Liver (tissue), 9 donors: ENCODE results near the gene P4HA2. TPM values are rescaled to one million over a fixed set of nuclear protein-coding genes. Genes with fewer than 3 reads are reported as not detected.

ENCODE experiments used
- DNase-seq: peaks from one replicate; pipeline ENCODE4 v3.0.0-alpha.2; 2017; ENCODE audit warnings: low spot score
- H3K27ac ChIP-seq, 2 donors: one replicate each; pipeline ENCODE4 v1.7.0; 2013; ENCODE audit warnings: inconsistent platforms in 2 of 2, low read length in 2 of 2, control low read depth in 1 of 2, low read depth in 1 of 2, mild to moderate bottlenecking in 1 of 2
- H3K27me3 ChIP-seq, 4 donors: one replicate each; pipeline versions ENCODE4 v1.6.1 to v1.7.0; 2013; ENCODE audit warnings: low read length in 3 of 4, inconsistent platforms in 1 of 4, mild to moderate bottlenecking in 1 of 4, moderate library complexity in 1 of 4; ENCODE audit not compliant: control insufficient read depth in 4 of 4, insufficient read depth in 4 of 4
- H3K36me3 ChIP-seq, 4 donors: one replicate each; pipeline versions ENCODE4 v1.6.1 to v1.7.0; 2013; ENCODE audit warnings: low read length in 3 of 4, mild to moderate bottlenecking in 3 of 4, low read depth in 1 of 4, moderate library complexity in 1 of 4; ENCODE audit not compliant: control insufficient read depth in 4 of 4, insufficient read depth in 3 of 4
- H3K4me1 ChIP-seq, 4 donors: one replicate each; pipeline versions ENCODE4 v1.6.1 to v1.7.0; 2013; ENCODE audit warnings: low read length in 3 of 4, mild to moderate bottlenecking in 3 of 4, moderate library complexity in 1 of 4; ENCODE audit not compliant: control insufficient read depth in 4 of 4, insufficient read depth in 4 of 4
- H3K4me3 ChIP-seq, 3 donors: one replicate each; pipeline versions ENCODE4 v1.6.1 to v1.7.0; 2013; ENCODE audit warnings: low read length in 3 of 3, control low read depth in 1 of 3, low read depth in 1 of 3, mild to moderate bottlenecking in 1 of 3
- H3K9ac ChIP-seq, 2 donors: one replicate each; pipeline ENCODE4 v1.7.0; 2013; ENCODE audit warnings: low read length in 2 of 2, mild to moderate bottlenecking in 2 of 2, moderate library complexity in 2 of 2, control low read depth in 1 of 2, low read depth in 1 of 2
- H3K9me3 ChIP-seq, 4 donors: one replicate each; pipeline versions ENCODE4 v1.6.1 to v1.7.0; 2013; ENCODE audit warnings: low read length in 3 of 4; ENCODE audit not compliant: control insufficient read depth in 4 of 4
- EGR1 ChIP-seq, 2 donors: IDR thresholded peaks; 2 replicates each; pipeline ENCODE4 v1.6.1; 2016 to 2018; ENCODE audit warnings: antibody characterized with exemption in 2 of 2, low read depth in 2 of 2
- FOXA1 ChIP-seq: IDR thresholded peaks from 2 replicates; pipeline ENCODE4 v1.6.1; 2016; ENCODE audit warnings: antibody characterized with exemption
- FOXA2 ChIP-seq: IDR thresholded peaks from 2 replicates; pipeline ENCODE4 v1.6.1; 2016; ENCODE audit warnings: antibody characterized with exemption
- GABPA ChIP-seq, 2 donors: IDR thresholded peaks in 1 of 2; conservative IDR thresholded peaks in 1 of 2; 2 replicates each; pipeline ENCODE4 v1.6.1; 2016; ENCODE audit warnings: antibody characterized with exemption in 2 of 2, mild to moderate bottlenecking in 1 of 2, moderate library complexity in 1 of 2
- HNF4A ChIP-seq, 2 donors: conservative IDR thresholded peaks; 2 replicates each; pipeline ENCODE4 v1.6.1; 2016; ENCODE audit warnings: antibody characterized with exemption in 2 of 2, mild to moderate bottlenecking in 2 of 2
- HNF4G ChIP-seq: IDR thresholded peaks from 2 replicates; pipeline ENCODE4 v1.6.1; 2016; ENCODE audit warnings: antibody characterized with exemption
- JUND ChIP-seq, 2 donors: IDR thresholded peaks; 2 replicates each; pipeline ENCODE4 v1.6.1; 2016; ENCODE audit warnings: antibody characterized with exemption in 2 of 2
- NR2F2 ChIP-seq: IDR thresholded peaks from 2 replicates; pipeline ENCODE4 v1.6.1; 2016; ENCODE audit warnings: antibody characterized with exemption
- RAD21 ChIP-seq, 2 donors: IDR thresholded peaks; 2 replicates each; pipeline ENCODE4 v1.6.1; 2016; ENCODE audit warnings: antibody characterized with exemption in 2 of 2, mild to moderate bottlenecking in 2 of 2
- RXRA ChIP-seq, 2 donors: IDR thresholded peaks; 2 replicates each; pipeline ENCODE4 v1.6.1; 2017 to 2018; ENCODE audit warnings: antibody characterized with exemption in 2 of 2, mild to moderate bottlenecking in 1 of 2
- TAF1 ChIP-seq: conservative IDR thresholded peaks from 2 replicates; pipeline ENCODE4 v1.6.1; 2016; ENCODE audit warnings: antibody characterized with exemption, mild to moderate bottlenecking
- YY1 ChIP-seq: IDR thresholded peaks from 2 replicates; pipeline ENCODE4 v1.6.1; 2016; ENCODE audit warnings: antibody characterized with exemption, mild to moderate bottlenecking
- WGBS: extraction: QIAGEN DNeasy Blood & Tissue Kit; methylation state at CpG from one replicate; pipeline ENCODE4 v1.1.7; 2013; 5-methylcytosine and 5-hydroxymethylcytosine counted together
- polyA plus RNA-seq, 2 donors: library from polyadenylated mRNA; stranded (reverse) in 1 of 2; unstranded in 1 of 2; fragments of 200-250 nt in 1 of 2; fragments of >200 nt in 1 of 2; fragmentation: Nextera tagmentation in 1 of 2; extraction: Ambion mirVana in 1 of 2; gene quantifications; one replicate each; pipeline versions ENCODE4 v1.2.1 to v1.2.3, GENCODE V29; 2013 to 2015
- total RNA-seq, 2 donors: library from RNA; depleted of rRNA; stranded (reverse); fragments of >200 nt; gene quantifications; one replicate each; pipeline ENCODE4 v1.2.3, GENCODE V29; 2014
- TF ChIP-seq, protein P1 (sequence below): IDR thresholded peaks from 2 replicates; pipeline ENCODE4 v1.6.1; 2016; ENCODE audit warnings: antibody characterized with exemption
- TF ChIP-seq, protein P2 (sequence below): IDR thresholded peaks from 2 replicates; pipeline ENCODE4 v1.6.1; 2016; ENCODE audit warnings: antibody characterized with exemption, mild to moderate bottlenecking
- TF ChIP-seq, protein P3 (sequence below): IDR thresholded peaks from 2 replicates; pipeline ENCODE4 v1.6.1; 2016; ENCODE audit warnings: antibody characterized with exemption
- donor health status: healthy.
- donor health status: healthy.
- donor health status: healthy.
- donor health status: healthy.
- donor health status: healthy.

P4HA2 gene
- total and polyA plus RNA-seq, 4 donors, result 4.6 to 7.9 (median 6.1) TPM

DNA sequence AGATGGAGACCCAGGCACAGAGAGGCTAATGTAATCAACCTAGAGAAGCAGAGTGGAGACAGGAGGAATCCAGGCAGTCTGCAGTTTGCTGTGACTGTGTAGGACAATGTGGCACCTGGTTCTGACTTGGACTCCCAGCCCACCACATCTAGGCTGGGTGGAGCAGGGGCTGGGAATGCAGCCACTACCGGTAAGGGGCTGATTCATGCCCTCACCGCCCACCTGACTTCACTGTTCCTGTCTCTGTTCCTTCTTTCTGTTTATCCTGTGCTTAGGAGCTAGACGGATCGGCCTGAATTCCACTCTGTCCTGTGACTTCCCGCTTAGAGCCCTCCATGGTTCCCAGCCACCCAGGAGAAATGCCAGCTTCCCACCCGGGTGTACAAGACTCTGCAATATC lies 32.4 kb upstream of the P4HA2 start (continued):
- TF ChIP-seq, protein P1, sequence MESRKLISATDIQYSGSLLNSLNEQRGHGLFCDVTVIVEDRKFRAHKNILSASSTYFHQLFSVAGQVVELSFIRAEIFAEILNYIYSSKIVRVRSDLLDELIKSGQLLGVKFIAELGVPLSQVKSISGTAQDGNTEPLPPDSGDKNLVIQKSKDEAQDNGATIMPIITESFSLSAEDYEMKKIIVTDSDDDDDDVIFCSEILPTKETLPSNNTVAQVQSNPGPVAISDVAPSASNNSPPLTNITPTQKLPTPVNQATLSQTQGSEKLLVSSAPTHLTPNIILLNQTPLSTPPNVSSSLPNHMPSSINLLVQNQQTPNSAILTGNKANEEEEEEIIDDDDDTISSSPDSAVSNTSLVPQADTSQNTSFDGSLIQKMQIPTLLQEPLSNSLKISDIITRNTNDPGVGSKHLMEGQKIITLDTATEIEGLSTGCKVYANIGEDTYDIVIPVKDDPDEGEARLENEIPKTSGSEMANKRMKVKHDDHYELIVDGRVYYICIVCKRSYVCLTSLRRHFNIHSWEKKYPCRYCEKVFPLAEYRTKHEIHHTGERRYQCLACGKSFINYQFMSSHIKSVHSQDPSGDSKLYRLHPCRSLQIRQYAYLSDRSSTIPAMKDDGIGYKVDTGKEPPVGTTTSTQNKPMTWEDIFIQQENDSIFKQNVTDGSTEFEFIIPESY, result no peak

DNA sequence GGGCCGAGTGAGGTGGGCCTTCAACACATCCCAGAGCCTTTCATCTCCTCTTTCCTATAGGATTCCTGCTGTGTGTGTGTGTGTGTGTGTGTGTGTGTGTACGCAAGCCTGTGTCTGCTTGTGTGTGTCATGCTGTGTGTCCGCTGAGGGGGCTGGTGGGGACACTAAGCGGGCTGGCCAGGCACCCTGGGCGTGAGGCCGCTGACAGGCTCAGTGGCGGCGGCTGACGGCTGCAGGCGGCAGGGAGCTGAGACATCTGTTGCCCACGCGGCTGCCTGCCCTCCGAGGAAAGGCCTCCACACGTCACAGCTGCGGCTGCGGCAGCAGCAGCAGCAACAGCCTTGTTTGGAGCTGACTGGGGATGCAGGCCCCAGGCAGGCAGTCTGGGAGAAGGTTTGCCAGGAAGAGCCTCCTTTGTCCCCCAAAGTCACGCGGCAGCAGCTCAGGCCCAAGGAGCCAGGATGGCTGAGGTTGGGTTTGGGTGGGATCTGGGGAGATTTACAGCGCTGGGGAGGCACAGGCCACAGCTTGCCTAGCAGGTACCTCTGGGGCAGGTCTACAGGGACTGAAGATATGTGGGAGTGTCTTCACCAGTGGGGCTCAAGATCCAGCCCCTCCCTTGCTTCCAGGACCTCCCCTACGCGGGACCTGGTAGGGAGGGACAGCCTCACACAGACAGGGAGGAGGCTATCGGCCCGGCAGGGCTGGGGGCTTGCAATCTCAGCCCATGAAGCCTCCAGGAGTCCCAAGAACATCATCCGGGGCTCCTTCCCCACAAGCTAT lies 31.6 kb upstream of the P4HA2 start:
- peak; percentile 30 for DNase-seq

DNA sequence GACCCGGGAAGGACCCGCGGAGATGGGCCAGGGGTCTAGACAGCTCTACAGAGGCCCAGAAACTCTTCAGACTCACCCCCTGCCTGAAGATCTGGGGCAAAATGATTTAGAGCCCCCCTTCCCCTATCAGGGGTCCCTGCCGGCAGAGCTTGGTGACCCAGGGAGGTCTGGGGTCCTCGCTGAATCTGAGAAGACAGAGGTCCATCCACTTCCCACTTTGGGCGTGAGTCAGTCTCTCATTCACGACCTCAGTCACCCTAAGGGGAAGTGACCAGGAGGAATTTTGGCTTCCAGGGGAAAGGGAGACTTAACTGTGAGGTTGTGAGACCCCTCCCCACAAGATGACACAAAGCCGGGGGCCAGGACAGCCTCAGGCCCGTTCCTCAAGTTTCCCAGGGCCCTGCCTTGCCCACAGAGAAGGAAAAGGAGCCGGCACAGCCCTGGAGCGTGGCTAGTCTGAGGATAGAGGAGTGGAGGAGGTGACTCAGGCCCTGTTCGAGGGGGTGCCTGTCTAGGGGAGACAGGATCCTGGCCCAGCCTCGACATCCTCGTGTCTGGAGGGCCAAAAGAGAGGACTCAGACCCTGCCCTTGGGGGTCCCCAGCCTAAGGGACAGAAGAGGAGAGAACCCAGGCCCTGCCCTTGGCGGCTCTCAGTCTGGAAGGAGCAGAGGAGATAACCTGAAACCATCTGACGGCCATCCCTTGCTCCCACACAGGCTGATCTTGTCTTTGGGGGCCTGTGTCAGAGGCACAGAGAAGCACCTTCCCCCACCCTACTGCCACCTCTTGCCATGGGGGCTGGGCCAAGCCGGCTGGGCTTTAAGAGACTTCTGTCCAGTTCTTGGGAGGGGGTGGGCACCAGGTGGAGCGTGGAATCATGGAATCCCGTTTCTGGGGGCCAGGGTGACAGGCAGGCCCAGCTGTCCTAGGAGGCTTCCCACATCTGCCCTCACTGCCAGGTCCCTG lies 30.7 kb upstream of the P4HA2 start:
- Histone ChIP-seq H3K27me3 (no peaks in the 10 kb centered on the region), H3K4me1 (peaks cover 0 to 4% (median 1%) of the 10 kb centered on the region in 4 donors), H3K9ac (no peak overlapping the region), H3K9me3 (no peaks in the 10 kb centered on the region), H3K4me3 (no peak overlapping the region), H3K27ac (peak overlapping the region in 1 of 2 donors; percentile 53), H3K36me3 (no peaks in the 10 kb centered on the region)
- peak; percentile 25 for DNase-seq
- WGBS, result 82% methylated on average over 19 of the region's 19 CpGs
- TF ChIP-seq TAF1 (no peak), GABPA (IDR thresholded peaks at IDR 0.05 in 1 of 2, conservative IDR thresholded peaks at IDR 0.05 in 1 of 2) (no peak), NR2F2 (no peak), YY1 (no peak), RXRA (IDR thresholded peaks at IDR 0.05) (no peak), HNF4G (no peak)

More for the DNA sequence above, 31.6 kb upstream of the P4HA2 start:
- peak overlapping the region in 1 of 2 donors; percentile 53 for H3K27ac ChIP-seq
- no peak overlapping the region for H3K9ac ChIP-seq
- 91% methylated on average over 24 of the region's 24 CpGs for WGBS
- no peaks in the 10 kb centered on the region for H3K36me3 ChIP-seq
- H3K9me3 ChIP-seq, result no peaks in the 10 kb centered on the region
- H3K27me3 ChIP-seq, result no peaks in the 10 kb centered on the region
- TF ChIP-seq GABPA (IDR thresholded peaks at IDR 0.05 in 1 of 2, conservative IDR thresholded peaks at IDR 0.05 in 1 of 2) (no peak), FOXA1 (no peak), NR2F2 (no peak), RAD21 (IDR thresholded peaks at IDR 0.05) (no peak), RXRA (IDR thresholded peaks at IDR 0.05) (no peak), JUND (IDR thresholded peaks at IDR 0.05) (no peak), FOXA2 (no peak), HNF4A (conservative IDR thresholded peaks at IDR 0.05) (no peak), EGR1 (IDR thresholded peaks at IDR 0.05; ENCODE audit: low read depth in 2 of 2) (no peak), YY1 (no peak)
- TF ChIP-seq, protein P2, sequence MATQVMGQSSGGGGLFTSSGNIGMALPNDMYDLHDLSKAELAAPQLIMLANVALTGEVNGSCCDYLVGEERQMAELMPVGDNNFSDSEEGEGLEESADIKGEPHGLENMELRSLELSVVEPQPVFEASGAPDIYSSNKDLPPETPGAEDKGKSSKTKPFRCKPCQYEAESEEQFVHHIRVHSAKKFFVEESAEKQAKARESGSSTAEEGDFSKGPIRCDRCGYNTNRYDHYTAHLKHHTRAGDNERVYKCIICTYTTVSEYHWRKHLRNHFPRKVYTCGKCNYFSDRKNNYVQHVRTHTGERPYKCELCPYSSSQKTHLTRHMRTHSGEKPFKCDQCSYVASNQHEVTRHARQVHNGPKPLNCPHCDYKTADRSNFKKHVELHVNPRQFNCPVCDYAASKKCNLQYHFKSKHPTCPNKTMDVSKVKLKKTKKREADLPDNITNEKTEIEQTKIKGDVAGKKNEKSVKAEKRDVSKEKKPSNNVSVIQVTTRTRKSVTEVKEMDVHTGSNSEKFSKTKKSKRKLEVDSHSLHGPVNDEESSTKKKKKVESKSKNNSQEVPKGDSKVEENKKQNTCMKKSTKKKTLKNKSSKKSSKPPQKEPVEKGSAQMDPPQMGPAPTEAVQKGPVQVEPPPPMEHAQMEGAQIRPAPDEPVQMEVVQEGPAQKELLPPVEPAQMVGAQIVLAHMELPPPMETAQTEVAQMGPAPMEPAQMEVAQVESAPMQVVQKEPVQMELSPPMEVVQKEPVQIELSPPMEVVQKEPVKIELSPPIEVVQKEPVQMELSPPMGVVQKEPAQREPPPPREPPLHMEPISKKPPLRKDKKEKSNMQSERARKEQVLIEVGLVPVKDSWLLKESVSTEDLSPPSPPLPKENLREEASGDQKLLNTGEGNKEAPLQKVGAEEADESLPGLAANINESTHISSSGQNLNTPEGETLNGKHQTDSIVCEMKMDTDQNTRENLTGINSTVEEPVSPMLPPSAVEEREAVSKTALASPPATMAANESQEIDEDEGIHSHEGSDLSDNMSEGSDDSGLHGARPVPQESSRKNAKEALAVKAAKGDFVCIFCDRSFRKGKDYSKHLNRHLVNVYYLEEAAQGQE, result no peak
- TF ChIP-seq, protein P3, sequence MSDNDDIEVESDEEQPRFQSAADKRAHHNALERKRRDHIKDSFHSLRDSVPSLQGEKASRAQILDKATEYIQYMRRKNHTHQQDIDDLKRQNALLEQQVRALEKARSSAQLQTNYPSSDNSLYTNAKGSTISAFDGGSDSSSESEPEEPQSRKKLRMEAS, result no peak
- peaks cover 0 to 4% (median 1%) of the 10 kb centered on the region in 4 donors for H3K4me1 ChIP-seq
- H3K4me3 ChIP-seq, result no peak overlapping the region
